ENCODE data around the gene MLLT3. TPM values are rescaled to one million over a fixed set of nuclear protein-coding genes. Genes with fewer than 3 reads are reported as not detected.

MLLT3 gene
- total RNA-seq, 3 donors from 2014 or later = 8.8 to 30.3 (median 22.6) TPM

GRCh38 chr9:20369391-20369790, 252.9 kb downstream of the MLLT3 start:
- Histone ChIP-seq H3K27ac (no peak overlapping the region), H3K9me3 (no peaks in the 10 kb centered on the region), H3K4me3 (no peak overlapping the region), H3K36me3 (no peaks in the 10 kb centered on the region), H3K27me3 (no peaks in the 10 kb centered on the region), H3K4me1 (no peaks in the 10 kb centered on the region)
- intact Hi-C loops (cut with DNase I; ENCODE audit: low total_unique reads) = no loop called here
- TF ChIP-seq POLR2AphosphoS5 (IDR thresholded peaks at IDR 0.05) (no peak), CTCF (IDR thresholded peaks at IDR 0.05) (no peak), POLR2A (IDR thresholded peaks at IDR 0.05) (no peak)
- no peak for DNase-seq (ENCODE audit: low spot score in 2 of 2)

- Histone ChIP-seq H3K9me3 (no peaks in the 10 kb centered on the region), H3K36me3 (no peaks in the 10 kb centered on the region), H3K4me1 (no peaks in the 10 kb centered on the region), H3K27me3 (no peaks in the 10 kb centered on the region), H3K27ac (no peak overlapping the region), H3K4me3 (no peak overlapping the region)
- TF ChIP-seq POLR2AphosphoS5 (IDR thresholded peaks at IDR 0.05) (no peak), POLR2A (IDR thresholded peaks at IDR 0.05) (no peak), CTCF (IDR thresholded peaks at IDR 0.05) (no peak)
- DNase-seq (ENCODE audit: low spot score in 2 of 2) = no peak
- intact Hi-C loops (cut with DNase I; ENCODE audit: low total_unique reads) = no loop called here
Observed at GRCh38 chr9:20367855-20368254, 254.4 kb downstream of the MLLT3 start.

GRCh38 chr9:20364959-20365358, 257.3 kb downstream of the MLLT3 start:
- H3K36me3 ChIP-seq = no peaks in the 10 kb centered on the region
- no peak overlapping the region for H3K27ac ChIP-seq
- H3K4me1 ChIP-seq = no peaks in the 10 kb centered on the region
- H3K4me3 ChIP-seq = no peak overlapping the region
- intact Hi-C loops (cut with DNase I; ENCODE audit: low total_unique reads) = no loop called here
- no peak for DNase-seq (ENCODE audit: low spot score in 2 of 2)
- TF ChIP-seq POLR2A (IDR thresholded peaks at IDR 0.05) (no peak), POLR2AphosphoS5 (IDR thresholded peaks at IDR 0.05) (no peak), CTCF (IDR thresholded peaks at IDR 0.05) (no peak)
- no peaks in the 10 kb centered on the region for H3K9me3 ChIP-seq
- H3K27me3 ChIP-seq = no peaks in the 10 kb centered on the region

GRCh38 chr9:20363233-20363632, 259.1 kb downstream of the MLLT3 start:
- H3K36me3 ChIP-seq = no peaks in the 10 kb centered on the region
- H3K27ac ChIP-seq = no peak overlapping the region
- no peak overlapping the region for H3K4me3 ChIP-seq
- intact Hi-C loops (cut with DNase I; ENCODE audit: low total_unique reads) = no loop called here
- H3K27me3 ChIP-seq = no peaks in the 10 kb centered on the region
- no peak for TF ChIP-seq CTCF (IDR thresholded peaks at IDR 0.05)
- no peaks in the 10 kb centered on the region for H3K4me1 ChIP-seq
- H3K9me3 ChIP-seq = no peaks in the 10 kb centered on the region
- no peak for DNase-seq (ENCODE audit: low spot score in 2 of 2)

- Histone ChIP-seq H3K27ac (no peak overlapping the region), H3K36me3 (no peaks in the 10 kb centered on the region), H3K4me3 (no peak overlapping the region), H3K27me3 (no peaks in the 10 kb centered on the region), H3K9me3 (no peaks in the 10 kb centered on the region), H3K4me1 (no peaks in the 10 kb centered on the region)
- intact Hi-C loops (cut with DNase I; ENCODE audit: low total_unique reads) = no loop called here
- DNase-seq (ENCODE audit: low spot score in 2 of 2) = no peak
- no peak for TF ChIP-seq CTCF (IDR thresholded peaks at IDR 0.05)
- TF ChIP-seq POLR2A (IDR thresholded peaks at IDR 0.05) = no peak
- no peak for TF ChIP-seq POLR2AphosphoS5 (IDR thresholded peaks at IDR 0.05)
Observed at GRCh38 chr9:20361656-20362570, 260.4 kb downstream of the MLLT3 start.
